GM18511 (cell line): ENCODE results near the gene LRGUK.
"Not testable (repeated sequence)": the region's sequence is repeated elsewhere in the genome, so short reads cannot be mapped to it uniquely, and the experiment has no call there.

Experiments
- ATAC-seq: cut with Tn5 transposase; IDR thresholded peaks from one replicate; pipeline ENCODE4 v1.9.1; 2021; ENCODE audit warnings: mild to moderate bottlenecking, moderate library complexity; ENCODE audit not compliant: unreplicated experiment

Gene LRGUK, protein sequence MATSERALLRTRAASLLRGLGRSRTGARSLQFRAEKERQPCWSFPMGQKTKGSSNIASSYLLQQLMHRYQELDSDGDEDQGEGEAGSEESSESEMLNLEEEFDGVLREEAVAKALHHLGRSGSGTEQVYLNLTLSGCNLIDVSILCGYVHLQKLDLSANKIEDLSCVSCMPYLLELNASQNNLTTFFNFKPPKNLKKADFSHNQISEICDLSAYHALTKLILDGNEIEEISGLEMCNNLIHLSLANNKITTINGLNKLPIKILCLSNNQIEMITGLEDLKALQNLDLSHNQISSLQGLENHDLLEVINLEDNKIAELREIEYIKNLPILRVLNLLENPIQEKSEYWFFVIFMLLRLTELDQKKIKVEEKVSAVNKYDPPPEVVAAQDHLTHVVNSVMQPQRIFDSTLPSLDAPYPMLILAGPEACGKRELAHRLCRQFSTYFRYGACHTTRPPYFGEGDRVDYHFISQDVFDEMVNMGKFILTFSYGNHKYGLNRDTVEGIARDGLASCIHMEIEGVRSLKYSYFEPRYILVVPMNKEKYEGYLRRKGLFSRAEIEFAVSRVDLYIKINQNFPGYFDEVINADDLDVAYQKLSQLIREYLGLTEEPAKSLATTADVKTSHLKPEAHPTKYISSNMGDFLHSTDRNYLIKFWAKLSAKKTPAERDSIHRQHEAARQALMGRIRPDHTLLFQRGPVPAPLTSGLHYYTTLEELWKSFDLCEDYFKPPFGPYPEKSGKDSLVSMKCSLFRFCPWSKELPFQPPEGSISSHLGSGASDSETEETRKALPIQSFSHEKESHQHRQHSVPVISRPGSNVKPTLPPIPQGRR

DNA sequence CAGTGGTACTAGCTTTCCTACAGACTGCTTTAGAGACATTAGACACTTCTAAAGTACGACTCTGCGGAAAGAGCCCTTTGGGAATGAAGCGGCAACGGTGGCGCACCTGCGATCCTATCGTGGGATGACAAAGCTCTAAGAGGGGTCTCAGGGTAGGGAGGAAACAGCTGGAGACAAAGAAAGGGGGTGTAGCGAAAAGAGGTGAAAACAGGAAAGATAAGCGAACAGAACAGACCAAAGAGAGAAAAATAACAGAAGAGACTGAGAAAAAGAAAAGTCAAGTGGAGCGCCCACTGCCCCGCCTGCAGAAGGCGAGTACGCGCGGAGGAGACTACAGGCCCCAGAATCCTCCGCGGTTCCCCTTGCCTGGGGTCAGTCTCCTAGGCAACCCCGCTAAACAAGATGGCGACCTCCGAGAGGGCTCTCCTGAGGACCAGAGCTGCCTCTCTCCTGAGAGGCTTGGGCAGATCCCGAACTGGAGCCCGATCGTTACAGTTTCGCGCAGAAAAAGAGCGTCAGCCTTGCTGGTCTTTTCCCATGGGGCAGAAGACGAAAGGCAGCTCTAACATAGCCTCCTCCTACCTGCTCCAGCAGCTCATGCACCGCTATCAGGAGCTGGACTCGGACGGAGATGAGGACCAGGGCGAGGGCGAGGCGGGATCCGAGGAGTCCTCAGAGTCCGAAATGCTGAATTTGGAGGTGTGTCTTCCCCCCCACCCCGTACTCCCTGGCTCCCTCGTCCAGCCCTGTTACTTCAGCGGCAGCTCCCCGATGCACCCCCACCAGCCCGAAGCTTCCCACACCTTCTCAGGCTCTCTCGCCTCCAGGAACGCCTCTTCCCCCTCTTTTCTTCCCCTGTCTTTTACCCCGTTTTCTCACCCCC is at the start of gene LRGUK:
TSS of gene LRGUK (plus strand) at position 375 of the 883 bp plus-strand sequence. CDS start at position 403, 28 bp downstream.
- peak; percentile 100 for ATAC-seq

DNA sequence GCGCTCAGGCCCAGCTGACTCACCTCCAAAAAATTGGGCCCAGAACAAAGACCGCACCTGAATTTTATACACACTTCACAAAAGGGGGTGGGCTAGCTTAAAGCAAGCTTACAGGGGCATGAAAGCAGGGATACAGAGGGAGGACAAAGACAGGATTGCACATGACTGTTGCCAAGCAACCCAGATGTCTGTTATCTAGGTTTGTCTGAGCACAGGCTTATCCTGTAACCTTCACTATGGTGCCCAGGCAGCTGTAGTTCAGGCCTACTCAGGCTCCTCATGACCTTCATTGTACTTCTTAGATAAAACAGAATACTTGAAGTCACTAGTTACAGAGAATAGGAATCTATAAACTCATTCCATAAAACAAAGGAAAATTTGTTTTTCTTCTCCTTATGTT is 49.6 kb upstream of the LRGUK start:
- not testable (repeated sequence) for ATAC-seq

DNA sequence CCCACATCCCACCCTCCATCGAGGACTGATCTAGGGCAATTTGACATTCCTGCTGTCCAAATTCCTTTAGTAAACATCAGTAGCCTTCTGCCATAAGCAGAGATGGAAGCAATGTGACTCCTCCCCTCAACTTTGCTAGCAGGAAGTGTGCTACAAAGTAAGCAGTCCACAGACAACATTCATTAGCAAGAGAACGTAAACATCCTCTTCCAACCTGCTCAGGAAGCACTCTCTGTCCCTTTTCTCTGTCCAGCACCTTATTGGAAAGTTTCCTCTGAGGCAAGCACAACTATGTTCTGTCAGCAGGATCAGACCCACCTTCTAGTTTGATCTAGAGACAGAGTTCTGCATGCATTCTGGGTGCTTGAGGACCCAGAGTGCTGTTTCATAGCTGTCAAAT is 48.1 kb upstream of the LRGUK start:
- ATAC-seq: no peak

- ATAC-seq: no peak
Measured at GRCh38 chr7:134081695-134082094, 45.4 kb upstream of the LRGUK start.

DNA sequence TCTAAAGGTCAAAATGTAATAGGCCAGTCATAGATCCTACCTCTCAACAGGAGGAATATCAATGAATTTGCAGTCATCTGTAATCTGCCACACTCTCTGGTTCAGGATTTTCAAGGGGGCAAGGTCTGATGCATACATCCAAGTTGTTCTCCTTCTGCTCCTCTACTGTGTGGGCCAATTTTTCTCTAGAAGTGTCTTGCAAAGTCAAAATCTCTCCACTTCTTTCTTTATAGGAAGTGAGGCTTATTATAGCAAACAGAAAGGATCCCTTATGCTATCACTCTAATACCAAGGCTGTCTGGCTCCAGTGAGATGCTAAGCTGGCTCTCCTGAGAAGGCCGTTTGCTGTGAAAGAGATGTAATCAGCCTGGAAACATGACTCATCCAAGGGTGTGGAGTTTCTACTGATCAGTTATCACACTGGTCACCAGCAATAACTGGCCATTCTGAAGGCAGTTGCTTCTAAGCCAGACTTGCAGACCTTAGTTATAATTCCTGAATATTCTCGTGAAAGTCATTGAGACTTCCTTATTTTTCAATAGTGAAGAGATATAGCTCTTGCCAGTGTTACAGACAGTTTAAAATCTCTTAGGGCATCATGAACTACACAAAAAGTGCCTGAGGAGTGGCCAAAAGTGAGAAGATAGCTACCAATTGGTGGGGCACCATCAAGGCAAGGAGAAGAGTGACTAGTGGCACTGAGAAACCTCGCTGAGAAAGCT is 43.2 kb upstream of the LRGUK start:
- ATAC-seq: no peak

GRCh38 chr7:134084488-134085144 is 42.5 kb upstream of the LRGUK start:
- peak; percentile 77 for ATAC-seq

GRCh38 chr7:134085311-134085710 is 41.8 kb upstream of the LRGUK start:
- ATAC-seq: no peak

GRCh38 chr7:134086998-134087735 is 40.0 kb upstream of the LRGUK start:
- no peak for ATAC-seq

GRCh38 chr7:134088199-134088598 is 38.9 kb upstream of the LRGUK start:
- ATAC-seq: no peak

GRCh38 chr7:134089446-134089845 is 37.7 kb upstream of the LRGUK start:
- no peak for ATAC-seq

DNA sequence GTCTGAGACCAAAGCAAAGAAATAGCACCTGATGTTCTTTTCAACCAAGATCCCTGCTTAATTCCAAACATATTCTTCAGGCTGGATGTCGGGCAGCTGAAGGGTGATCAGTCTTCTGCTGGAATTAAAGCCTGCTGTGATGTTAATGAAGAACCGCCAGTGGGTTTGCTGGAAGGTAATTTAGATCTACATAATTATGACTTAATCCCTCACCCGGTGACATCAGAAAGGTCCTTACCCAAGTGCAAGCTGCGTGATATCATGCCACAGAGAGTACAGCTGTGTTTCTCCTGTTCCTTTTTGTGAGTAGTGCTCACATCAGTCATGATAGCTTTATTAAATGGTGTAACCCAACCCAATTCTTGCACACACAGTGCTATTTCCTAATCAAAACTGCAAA is 29.1 kb upstream of the LRGUK start:
- no peak for ATAC-seq

DNA sequence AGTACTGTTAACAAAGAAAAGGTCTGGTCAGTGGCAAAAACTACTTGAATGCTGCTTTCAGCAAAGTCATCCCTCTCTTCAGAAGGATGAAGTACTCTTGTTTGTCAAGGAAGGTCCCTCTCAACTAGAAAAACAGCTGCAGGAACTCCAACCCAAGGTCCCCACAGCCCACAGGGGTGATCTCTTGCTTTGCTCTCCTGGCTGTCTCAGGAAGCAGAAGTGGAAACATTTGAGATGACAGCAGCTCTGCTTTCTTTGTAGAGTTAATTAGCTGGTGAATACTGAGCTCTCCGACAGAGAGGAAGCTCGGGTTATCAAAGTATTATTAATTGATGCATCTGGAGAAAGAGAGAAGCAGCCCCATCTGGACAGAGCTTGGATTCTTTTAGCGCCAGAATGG is 25.4 kb upstream of the LRGUK start:
- ATAC-seq: no peak

DNA sequence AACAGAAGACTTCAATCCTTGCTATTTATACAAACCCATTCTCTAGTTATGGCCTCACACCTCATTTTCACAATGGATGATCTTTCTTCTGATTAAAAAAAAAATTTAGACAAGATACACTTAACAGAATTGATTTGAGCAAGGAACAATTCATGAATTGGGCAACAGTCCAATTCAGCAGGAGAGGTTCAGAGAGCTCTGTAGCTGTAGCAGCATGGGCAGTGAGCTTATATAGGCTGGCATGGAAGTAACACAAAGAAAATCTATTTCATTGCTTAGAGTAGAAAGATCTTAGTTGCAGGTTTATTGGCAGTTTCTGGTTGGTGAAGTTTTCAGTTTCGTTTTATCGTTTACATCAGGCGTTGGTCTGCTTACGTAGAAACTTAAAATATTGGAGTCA is 23.0 kb upstream of the LRGUK start:
- ATAC-seq: no peak

DNA sequence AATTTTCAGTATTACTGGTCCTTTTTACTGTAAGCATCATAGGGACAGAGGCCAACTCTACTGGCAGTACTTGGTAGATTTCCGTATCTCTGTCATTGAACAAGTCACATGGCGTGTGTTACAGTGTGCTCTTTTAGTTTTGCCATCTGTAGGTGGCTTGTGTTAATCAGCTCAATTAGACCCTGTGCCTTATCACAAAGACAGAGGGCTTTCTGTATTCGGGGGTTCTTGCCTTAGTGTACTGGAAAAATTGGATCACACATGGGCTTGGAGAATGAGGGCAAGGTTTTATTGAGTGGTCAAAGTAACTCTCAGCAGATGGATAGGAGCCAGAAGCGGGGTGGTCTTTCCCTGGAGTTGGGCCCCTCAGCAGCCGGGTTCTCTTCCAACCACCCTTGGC is 21.3 kb upstream of the LRGUK start:
- ATAC-seq: no peak

GRCh38 chr7:134108802-134109201 is 18.3 kb upstream of the LRGUK start:
- no peak for ATAC-seq

DNA sequence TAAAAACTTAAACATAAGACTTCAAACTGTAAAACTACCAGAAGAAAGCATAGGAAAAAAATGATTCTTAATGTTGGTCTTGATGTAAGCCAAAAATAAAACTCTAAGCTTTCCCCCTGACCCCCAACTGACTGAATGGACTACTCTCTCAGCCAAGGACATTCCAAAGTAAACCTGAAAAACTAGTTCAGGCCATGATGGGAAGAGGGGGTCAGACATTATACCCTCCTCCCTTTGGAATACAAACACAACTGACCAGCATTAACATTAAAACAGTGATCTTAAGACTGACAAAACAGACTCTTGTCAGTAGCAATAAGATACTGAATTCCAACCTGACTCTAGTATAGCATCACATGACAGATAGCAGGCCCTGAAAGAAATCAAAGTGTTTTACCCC is 13.5 kb upstream of the LRGUK start:
- ATAC-seq: no peak

DNA sequence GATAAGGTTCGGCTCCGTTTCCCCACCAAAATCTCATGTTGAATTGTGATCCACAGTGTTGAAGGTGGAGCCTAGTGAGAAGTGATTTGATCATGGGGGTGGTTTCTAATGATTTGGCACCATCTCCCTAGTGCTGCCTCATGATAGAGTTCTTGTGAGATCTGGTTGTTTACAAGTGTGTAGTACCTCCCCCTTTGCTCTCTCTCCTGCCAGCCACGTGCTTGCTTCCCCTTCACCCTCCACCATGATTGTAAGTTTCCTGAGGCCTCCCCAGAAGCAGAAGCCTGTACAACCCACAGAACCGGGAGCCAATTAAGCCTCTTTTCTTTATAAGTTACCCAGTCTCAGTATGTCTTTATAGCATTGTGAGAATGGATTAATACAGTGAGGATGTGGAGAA is 12.1 kb upstream of the LRGUK start:
- no peak for ATAC-seq

GRCh38 chr7:134120405-134120804 is 6.7 kb upstream of the LRGUK start:
- ATAC-seq: no peak

DNA sequence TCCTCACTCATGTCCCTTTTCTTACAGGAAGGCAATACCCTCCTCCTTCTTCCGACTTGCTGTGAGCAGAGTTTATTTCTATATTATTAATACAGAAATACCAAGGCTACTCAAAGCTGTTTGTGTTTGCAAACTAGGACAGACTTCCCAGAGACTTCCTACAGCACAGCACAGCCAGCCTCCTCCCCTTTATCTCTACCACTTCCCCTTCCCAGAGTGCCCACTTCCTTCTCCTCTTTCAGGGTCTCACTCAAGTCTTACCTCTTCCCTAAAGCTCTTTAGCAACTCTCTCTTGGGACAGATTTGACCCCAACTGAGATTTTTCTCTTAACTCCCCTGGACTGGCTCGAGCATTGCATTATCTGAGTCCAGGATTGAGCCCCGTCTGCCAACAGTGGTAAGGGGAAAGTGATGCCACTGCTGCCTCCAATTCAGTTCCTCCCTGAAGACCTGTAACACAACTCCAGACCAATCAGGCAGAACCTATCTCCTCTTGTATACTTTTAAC is 5.5 kb upstream of the LRGUK start:
- no peak for ATAC-seq
